K562 (cell line): ENCODE data around the gene QPCT. TPM values are rescaled to one million over a fixed set of nuclear protein-coding genes. Genes with fewer than 3 reads are reported as not detected.

Source experiments
- ATAC-seq: fragments of 200-7000 bp; cut with Tn5 transposase; 3 replicates; pipeline ENCODE4 v1.9.1; 2020; ENCODE audit warnings: moderate library complexity
- BruUV-seq: library from RNA; stranded (reverse); fragments of 400-500 nt; replicated peaks from 2 replicates; lab custom pipeline; 2021; lab: Mats Ljungman, UMichigan
- CTCF ChIA-PET: fragments of 300-600 bp; formaldehyde crosslinking; extraction: SDS; loops from one replicate; lab custom pipeline; 2021; ENCODE audit warnings: low intra/inter-chr PET ratio; lab: Yijun Ruan, JAX
- POLR2A ChIA-PET: fragments of 300-600, 350-650 bp; sonication (Branson Sonifier 250); formaldehyde crosslinking; extraction: SDS; loops from one replicate; lab custom pipeline; 2021; ENCODE audit warnings: antibody characterized with exemption, inconsistent platforms; lab: Yijun Ruan, JAX
- DNase-seq, 4 experiments: peaks; one replicate each; pipeline versions ENCODE4 v3.0.0 to v3.0.0-alpha.2; 2011 to 2018; ENCODE audit warnings: low spot score in 3 of 4, mixed read lengths in 3 of 4; ENCODE audit errors: extremely low read depth in 1 of 4
- FAIRE-seq: peaks from 2 replicates; lab custom pipeline; 2011; peaks lifted over from hg19 to GRCh38; lab: Jason Lieb, UNC
- H2AFZ ChIP-seq: 2 replicates; pipeline ENCODE4 v1.6.0; 2011; ENCODE audit warnings: low read depth, low read length, control low read depth, inconsistent platforms
- H3K27ac ChIP-seq: fragments of 200-600 bp; 3 replicates; pipeline ENCODE4 v1.8.0; 2011; ENCODE audit warnings: low read depth, mild to moderate bottlenecking, control low read depth, inconsistent platforms, low read length, moderate library complexity, mixed read lengths; ENCODE audit errors: extremely low read depth
- H3K27me3 ChIP-seq, 2 experiments: fragments of 300-600 bp in 1 of 2; 2 replicates in 1 of 2; 3 replicates in 1 of 2; pipeline versions ENCODE4 v1.6.0 to v1.8.0; 2011; ENCODE audit warnings: inconsistent platforms in 2 of 2, low read length in 2 of 2, mild to moderate bottlenecking in 1 of 2, mixed read lengths in 1 of 2, moderate library complexity in 1 of 2; ENCODE audit not compliant: control insufficient read depth in 2 of 2, insufficient read depth in 2 of 2
- H3K36me3 ChIP-seq: fragments of 300-600 bp; 3 replicates; pipeline ENCODE4 v1.8.0; 2011; ENCODE audit warnings: mild to moderate bottlenecking, low read length, inconsistent platforms; ENCODE audit not compliant: control insufficient read depth, insufficient read depth
- H3K4me1 ChIP-seq, 2 experiments: fragments of 200-600 bp in 1 of 2; replicated peaks in 1 of 2; 2 replicates in 1 of 2; 3 replicates in 1 of 2; pipeline versions ENCODE4 v1.5.1 to v1.8.0; 2011; ENCODE audit warnings: inconsistent platforms in 2 of 2, low read length in 2 of 2, mild to moderate bottlenecking in 1 of 2, mixed read lengths in 1 of 2, moderate library complexity in 1 of 2; ENCODE audit not compliant: control insufficient read depth in 2 of 2, insufficient read depth in 2 of 2
- H3K4me2 ChIP-seq: 2 replicates; pipeline ENCODE4 v1.6.1; 2011; ENCODE audit warnings: low read length, control low read depth, inconsistent platforms, mixed read lengths; ENCODE audit not compliant: insufficient read depth
- H3K4me3 ChIP-seq: fragments of 200-600 bp; sonication (generic), shearing (Covaris generic); 2 replicates; pipeline ENCODE4 v1.5.1; 2016; ENCODE audit warnings: control low read depth, inconsistent platforms
- H3K79me2 ChIP-seq: fragments of 200-600 bp; 3 replicates; pipeline ENCODE4 v1.8.0; 2011; ENCODE audit warnings: low read length, inconsistent platforms; ENCODE audit not compliant: control insufficient read depth, insufficient read depth
- H3K9ac ChIP-seq, 2 experiments: 2 replicates each; pipeline versions ENCODE4 v1.6.0 to v1.6.1; 2011; ENCODE audit warnings: low read depth in 2 of 2, low read length in 2 of 2, control low read depth in 1 of 2, inconsistent platforms in 1 of 2, mild to moderate bottlenecking in 1 of 2, mixed read lengths in 1 of 2; ENCODE audit not compliant: insufficient read depth in 1 of 2
- H3K9me1 ChIP-seq: one replicate; pipeline ENCODE4 v1.6.0; 2011; ENCODE audit warnings: inconsistent platforms, mild to moderate bottlenecking, low read length, moderate library complexity; ENCODE audit not compliant: control insufficient read depth, insufficient read depth
- H3K9me3 ChIP-seq: replicated peaks from 2 replicates; pipeline ENCODE4 v1.5.1; 2011; ENCODE audit warnings: low read depth, low read length, inconsistent platforms; ENCODE audit not compliant: control insufficient read depth, insufficient read depth
- H4K20me1 ChIP-seq: replicated peaks from 2 replicates; pipeline ENCODE4 v1.6.1; 2011; ENCODE audit warnings: low read length, inconsistent platforms, mixed read lengths; ENCODE audit not compliant: control insufficient read depth, insufficient read depth
- ATF7 ChIP-seq: fragments of 450-650 bp; IDR thresholded peaks from 2 replicates; pipeline ENCODE4 v1.7.1; 2014; ENCODE audit warnings: mild to moderate bottlenecking, moderate library complexity
- BCOR ChIP-seq: fragments of 450-650 bp; IDR thresholded peaks from 2 replicates; pipeline ENCODE4 v1.6.1; 2016
- BRF1 ChIP-seq: IDR thresholded peaks from 3 replicates; pipeline ENCODE4 v1.6.1; 2011; ENCODE audit warnings: borderline replicate concordance, mild to moderate bottlenecking; ENCODE audit not compliant: insufficient read length; ENCODE audit errors: extremely low read depth
- CEBPB ChIP-seq: fragments of 450-650 bp; IDR thresholded peaks from 2 replicates; pipeline ENCODE4 v1.6.1; 2016; ENCODE audit warnings: missing genetic modification characterization, missing compliant biosample characterization
- CSDE1 ChIP-seq, 2 experiments: fragments of 450-650 bp; IDR thresholded peaks; 2 replicates each; pipeline ENCODE4 v1.6.1; 2016; ENCODE audit warnings: mild to moderate bottlenecking in 1 of 2
- ESRRA ChIP-seq: fragments of 450-650 bp; IDR thresholded peaks from 2 replicates; pipeline ENCODE4 v1.6.1; 2014; ENCODE audit warnings: low read depth, mild to moderate bottlenecking, moderate library complexity, borderline replicate concordance
- ETV6 ChIP-seq, 3 experiments: fragments of 150-350 bp in 1 of 3; sonication (generic) in 1 of 3; formaldehyde crosslinking in 1 of 3; IDR thresholded peaks; 2 replicates each; pipeline versions ENCODE4 v1.6.1 to v1.8.0; 2014 to 2022; ENCODE audit warnings: borderline replicate concordance in 2 of 3, low read depth in 2 of 3, antibody characterized with exemption in 1 of 3, low read length in 1 of 3, mild to moderate bottlenecking in 1 of 3, missing genetic modification reagents in 1 of 3
- HNRNPH1 ChIP-seq: fragments of 200-400 bp; formaldehyde crosslinking; optimal IDR thresholded peaks from 2 replicates; pipeline ENCODE3; 2017; ENCODE audit warnings: low read depth, mild to moderate bottlenecking, low read length, moderate library complexity
- MEF2D ChIP-seq: conservative IDR thresholded peaks from 2 replicates; pipeline ENCODE4 v1.6.1; 2016; ENCODE audit warnings: low read depth, missing genetic modification characterization, missing compliant biosample characterization
- ZNF586 ChIP-seq: fragments of 450-650 bp; formaldehyde crosslinking; conservative IDR thresholded peaks from 2 replicates; pipeline ENCODE4 v1.4.0; 2020; ENCODE audit warnings: mild to moderate bottlenecking, moderate library complexity
- WGBS: fragments of 100-300 bp; shearing (Covaris generic); methylation state at CpG from one replicate; pipeline ENCODE4 v1.1.6; 2016; ENCODE audit warnings: low coverage, mixed read lengths; ENCODE audit not compliant: insufficient coverage; ENCODE audit errors: missing lambda C conversion rate; 5-methylcytosine and 5-hydroxymethylcytosine counted together
- in situ Hi-C: fragments of 300-500 bp; cut with MboI; formaldehyde crosslinking; loops from 4 replicates; pipeline ENCODE4 v1.15.0; 2018; ENCODE audit warnings: inconsistent platforms, mixed read lengths
- intact Hi-C: fragments of 100-400 bp; cut with micrococcal nuclease; formaldehyde crosslinking; loops from 2 replicates; pipeline ENCODE4 v1.14.2; 2022
- polyA plus RNA-seq, 8 experiments: library from polyadenylated mRNA; depleted of rRNA in 4 of 8; stranded (reverse) in 5 of 8; unstranded in 3 of 8; fragments of >200 nt; fragmentation: Nextera tagmentation in 2 of 8; fragmentation: Illumina TruSeq in 1 of 8; extraction: Ambion mirVana in 2 of 8; extraction: Trizol in 1 of 8; gene quantifications; 2 replicates each; pipeline versions ENCODE4 v1.2.1 to v1.2.3, GENCODE V29; 2011 to 2014; ENCODE audit warnings: inconsistent platforms in 1 of 8, missing spikeins in 1 of 8
- total RNA-seq, 7 experiments: library from RNA; depleted of rRNA in 6 of 7; stranded (reverse); fragments of >200 nt in 6 of 7; fragmentation: Illumina TruSeq in 2 of 7; extraction: Trizol in 2 of 7; gene quantifications; 2 replicates each; pipeline versions ENCODE4 v1.2.1 to v1.2.3, GENCODE V29; 2011 to 2021; ENCODE audit warnings: low replicate concordance in 1 of 7
- TF ChIP-seq, protein P1 (sequence below): sonication (generic); formaldehyde crosslinking; IDR thresholded peaks from 2 replicates; pipeline ENCODE4 v1.8.1; 2023; ENCODE audit warnings: mild to moderate bottlenecking, missing genetic modification reagents
- TF ChIP-seq, protein P2 (sequence below): fragments of 250-450 bp; sonication (Bioruptor Pico); IDR thresholded peaks from 2 replicates; pipeline ENCODE4 v1.4.0; 2020; ENCODE audit warnings: mild to moderate bottlenecking, moderate library complexity
- TF ChIP-seq, protein P3 (sequence below): fragments of 250-450 bp; sonication (Bioruptor Pico); IDR thresholded peaks from 2 replicates; pipeline ENCODE4 v1.8.0; 2022; ENCODE audit warnings: inconsistent platforms, mild to moderate bottlenecking, moderate library complexity, borderline replicate concordance
- TF ChIP-seq, protein P4 (sequence below): fragments of 450-650 bp; IDR thresholded peaks from 2 replicates; pipeline ENCODE4 v1.6.1; 2018; ENCODE audit warnings: mild to moderate bottlenecking, low read depth; ENCODE audit not compliant: partially characterized antibody

The QPCT gene
- total and polyA plus RNA-seq, 9 of the 15 experiments (the other 6 are each of a cell fraction or from before 2014, with no cell fraction given): 0.07 TPM; not detected in 8

DNA sequence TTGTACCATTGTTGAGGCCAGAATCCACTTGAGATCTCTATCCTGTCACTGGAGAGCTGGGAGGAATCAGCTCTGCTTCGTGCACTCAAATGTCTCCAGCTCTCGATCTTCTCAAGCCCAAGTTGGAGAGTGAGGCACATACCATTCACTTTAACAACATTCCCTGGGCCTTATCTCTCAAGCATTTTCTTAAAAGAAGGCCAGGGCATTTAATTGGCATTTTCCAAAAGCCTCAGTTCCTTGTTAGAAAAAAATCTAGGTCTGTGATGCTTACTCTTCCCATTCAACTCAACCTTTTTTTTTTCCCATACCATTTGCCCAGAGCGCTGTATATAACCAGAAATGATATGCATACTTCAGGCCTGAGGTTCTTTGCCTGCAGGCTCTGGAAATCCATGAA lies 10.1 kb downstream of the QPCT start:
- intact Hi-C loops (no loop called here), in situ Hi-C loops (no loop called here)
- DNase-seq (no peak), FAIRE-seq (no peak), ATAC-seq (0 out of 3 replicates have a peak, but pooled peaks have one; percentile 20)
- peaks cover 23 to 30% of the 10 kb centered on the region in 2 experiments; a peak in 4 of 5 replicates for H3K27me3 ChIP-seq
- TF ChIP-seq CEBPB (tag) (no peak), BRF1 (no peak), HNRNPH1 (no peak), BCOR (no peak), ZNF586 (CRISPR knock-in tag) (no peak), CSDE1 (IDR thresholded peaks at IDR 0.05) (no peak), ATF7 (no peak), ETV6 (IDR thresholded peaks at IDR 0.05; ENCODE audit: borderline replicate concordance in 1 of 2, low read depth in 2 of 2, low read length in 1 of 2) (no peak), ETV6 (CRISPR knock-in tag; IDR thresholded peaks at IDR 0.05; ENCODE audit: borderline replicate concordance) (no peak), ESRRA (no peak), MEF2D (tag) (no peak)
- TF ChIP-seq, protein P1, sequence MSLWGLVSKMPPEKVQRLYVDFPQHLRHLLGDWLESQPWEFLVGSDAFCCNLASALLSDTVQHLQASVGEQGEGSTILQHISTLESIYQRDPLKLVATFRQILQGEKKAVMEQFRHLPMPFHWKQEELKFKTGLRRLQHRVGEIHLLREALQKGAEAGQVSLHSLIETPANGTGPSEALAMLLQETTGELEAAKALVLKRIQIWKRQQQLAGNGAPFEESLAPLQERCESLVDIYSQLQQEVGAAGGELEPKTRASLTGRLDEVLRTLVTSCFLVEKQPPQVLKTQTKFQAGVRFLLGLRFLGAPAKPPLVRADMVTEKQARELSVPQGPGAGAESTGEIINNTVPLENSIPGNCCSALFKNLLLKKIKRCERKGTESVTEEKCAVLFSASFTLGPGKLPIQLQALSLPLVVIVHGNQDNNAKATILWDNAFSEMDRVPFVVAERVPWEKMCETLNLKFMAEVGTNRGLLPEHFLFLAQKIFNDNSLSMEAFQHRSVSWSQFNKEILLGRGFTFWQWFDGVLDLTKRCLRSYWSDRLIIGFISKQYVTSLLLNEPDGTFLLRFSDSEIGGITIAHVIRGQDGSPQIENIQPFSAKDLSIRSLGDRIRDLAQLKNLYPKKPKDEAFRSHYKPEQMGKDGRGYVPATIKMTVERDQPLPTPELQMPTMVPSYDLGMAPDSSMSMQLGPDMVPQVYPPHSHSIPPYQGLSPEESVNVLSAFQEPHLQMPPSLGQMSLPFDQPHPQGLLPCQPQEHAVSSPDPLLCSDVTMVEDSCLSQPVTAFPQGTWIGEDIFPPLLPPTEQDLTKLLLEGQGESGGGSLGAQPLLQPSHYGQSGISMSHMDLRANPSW: no peak
- TF ChIP-seq, protein P2, sequence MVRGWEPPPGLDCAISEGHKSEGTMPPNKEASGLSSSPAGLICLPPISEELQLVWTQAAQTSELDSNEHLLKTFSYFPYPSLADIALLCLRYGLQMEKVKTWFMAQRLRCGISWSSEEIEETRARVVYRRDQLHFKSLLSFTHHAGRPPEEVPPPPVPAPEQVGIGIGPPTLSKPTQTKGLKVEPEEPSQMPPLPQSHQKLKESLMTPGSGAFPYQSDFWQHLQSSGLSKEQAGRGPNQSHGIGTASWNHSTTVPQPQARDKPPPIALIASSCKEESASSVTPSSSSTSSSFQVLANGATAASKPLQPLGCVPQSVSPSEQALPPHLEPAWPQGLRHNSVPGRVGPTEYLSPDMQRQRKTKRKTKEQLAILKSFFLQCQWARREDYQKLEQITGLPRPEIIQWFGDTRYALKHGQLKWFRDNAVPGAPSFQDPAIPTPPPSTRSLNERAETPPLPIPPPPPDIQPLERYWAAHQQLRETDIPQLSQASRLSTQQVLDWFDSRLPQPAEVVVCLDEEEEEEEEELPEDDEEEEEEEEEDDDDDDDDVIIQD: no peak
- TF ChIP-seq, protein P3, sequence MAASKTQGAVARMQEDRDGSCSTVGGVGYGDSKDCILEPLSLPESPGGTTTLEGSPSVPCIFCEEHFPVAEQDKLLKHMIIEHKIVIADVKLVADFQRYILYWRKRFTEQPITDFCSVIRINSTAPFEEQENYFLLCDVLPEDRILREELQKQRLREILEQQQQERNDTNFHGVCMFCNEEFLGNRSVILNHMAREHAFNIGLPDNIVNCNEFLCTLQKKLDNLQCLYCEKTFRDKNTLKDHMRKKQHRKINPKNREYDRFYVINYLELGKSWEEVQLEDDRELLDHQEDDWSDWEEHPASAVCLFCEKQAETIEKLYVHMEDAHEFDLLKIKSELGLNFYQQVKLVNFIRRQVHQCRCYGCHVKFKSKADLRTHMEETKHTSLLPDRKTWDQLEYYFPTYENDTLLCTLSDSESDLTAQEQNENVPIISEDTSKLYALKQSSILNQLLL (CRISPR knock-in tag): no peak
- TF ChIP-seq, protein P4, sequence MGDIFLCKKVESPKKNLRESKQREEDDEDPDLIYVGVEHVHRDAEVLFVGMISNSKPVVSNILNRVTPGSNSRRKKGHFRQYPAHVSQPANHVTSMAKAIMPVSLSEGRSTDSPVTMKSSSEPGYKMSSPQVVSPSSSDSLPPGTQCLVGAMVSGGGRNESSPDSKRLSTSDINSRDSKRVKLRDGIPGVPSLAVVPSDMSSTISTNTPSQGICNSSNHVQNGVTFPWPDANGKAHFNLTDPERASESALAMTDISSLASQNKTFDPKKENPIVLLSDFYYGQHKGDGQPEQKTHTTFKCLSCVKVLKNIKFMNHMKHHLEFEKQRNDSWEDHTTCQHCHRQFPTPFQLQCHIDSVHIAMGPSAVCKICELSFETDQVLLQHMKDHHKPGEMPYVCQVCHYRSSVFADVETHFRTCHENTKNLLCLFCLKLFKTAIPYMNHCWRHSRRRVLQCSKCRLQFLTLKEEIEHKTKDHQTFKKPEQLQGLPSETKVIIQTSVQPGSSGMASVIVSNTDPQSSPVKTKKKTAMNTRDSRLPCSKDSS: no peak
- ChIA-PET CTCF (no interaction called here), POLR2A (no interaction called here)
- H3K4me3 ChIP-seq: no peak overlapping the region
- H3K79me2 ChIP-seq: no peaks in the 10 kb centered on the region
- no peaks in the 10 kb centered on the region for H3K4me1 ChIP-seq
- H3K9ac ChIP-seq: no peak overlapping the region
- H3K27ac ChIP-seq: no peak overlapping the region
- no peak overlapping the region for H2AFZ ChIP-seq
- H3K9me3 ChIP-seq: no peaks in the 10 kb centered on the region
- H3K36me3 ChIP-seq: no peaks in the 10 kb centered on the region
- WGBS: 0% methylated on average over 3 of the region's 3 CpGs
- no peak overlapping the region for H3K4me2 ChIP-seq
- BruUV-seq: no TSS peak
- no peaks in the 10 kb centered on the region for H4K20me1 ChIP-seq
- no peaks in the 10 kb centered on the region for H3K9me1 ChIP-seq
